Measurements from ENCODE around the gene ZNF440.

GRCh38 chr19:11843722-11844121 lies 29.6 kb downstream of the ZNF440 start:
- TF ChIP-seq POLR2A (IDR thresholded peaks at IDR 0.05) = no peak
- TF ChIP-seq CTCF (IDR thresholded peaks at IDR 0.05) = no peak
